HG03558 (cell line): ENCODE results near the gene RFC4.
A peak's percentile ranks its signal among the peaks of the same experiment; 100 is the strongest.

Source experiments
- ATAC-seq: cut with Tn5 transposase; IDR thresholded peaks from one replicate; pipeline ENCODE4 v1.9.1; 2021; ENCODE audit warnings: moderate number of reproducible peaks; ENCODE audit not compliant: unreplicated experiment; ENCODE audit errors: extremely low read depth

The RFC4 gene

DNA sequence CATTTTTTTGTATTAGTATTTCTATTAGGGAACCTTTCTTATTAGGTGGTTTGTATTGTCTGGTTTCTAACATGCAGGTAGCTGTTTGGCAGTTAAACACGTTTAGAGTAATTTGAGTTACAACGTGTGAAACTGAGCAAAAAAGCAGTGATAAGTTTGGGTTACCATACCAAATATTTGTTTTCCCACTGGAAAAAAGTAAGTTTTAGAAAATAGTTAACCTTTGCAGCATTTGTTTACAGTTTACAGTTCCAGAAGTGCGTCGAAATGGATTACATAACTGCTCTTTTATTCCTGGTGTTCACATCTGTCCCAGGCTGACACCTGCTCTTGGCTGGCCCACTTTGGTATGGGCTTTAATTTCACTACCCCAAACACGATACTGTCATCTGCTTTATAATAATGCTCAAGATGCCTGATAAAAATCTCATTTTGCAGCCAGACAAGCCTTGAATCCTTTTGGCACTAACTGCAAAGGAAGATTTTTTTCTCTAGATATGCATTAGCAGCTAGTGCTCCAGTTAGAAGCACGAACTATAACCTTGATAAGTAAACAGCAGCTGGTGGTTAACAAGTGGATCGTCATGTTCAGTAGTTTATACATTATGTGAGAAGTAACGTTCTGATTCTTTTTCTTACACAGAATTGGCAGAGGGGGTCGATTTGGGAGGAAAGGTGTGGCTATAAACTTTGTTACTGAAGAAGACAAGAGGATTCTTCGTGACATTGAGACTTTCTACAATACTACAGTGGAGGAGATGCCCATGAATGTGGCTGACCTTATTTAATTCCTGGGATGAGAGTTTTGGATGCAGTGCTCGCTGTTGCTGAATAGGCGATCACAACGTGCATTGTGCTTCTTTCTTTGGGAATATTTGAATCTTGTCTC lies 17.6 kb downstream of the RFC4 start:
- ATAC-seq, result no peak

DNA sequence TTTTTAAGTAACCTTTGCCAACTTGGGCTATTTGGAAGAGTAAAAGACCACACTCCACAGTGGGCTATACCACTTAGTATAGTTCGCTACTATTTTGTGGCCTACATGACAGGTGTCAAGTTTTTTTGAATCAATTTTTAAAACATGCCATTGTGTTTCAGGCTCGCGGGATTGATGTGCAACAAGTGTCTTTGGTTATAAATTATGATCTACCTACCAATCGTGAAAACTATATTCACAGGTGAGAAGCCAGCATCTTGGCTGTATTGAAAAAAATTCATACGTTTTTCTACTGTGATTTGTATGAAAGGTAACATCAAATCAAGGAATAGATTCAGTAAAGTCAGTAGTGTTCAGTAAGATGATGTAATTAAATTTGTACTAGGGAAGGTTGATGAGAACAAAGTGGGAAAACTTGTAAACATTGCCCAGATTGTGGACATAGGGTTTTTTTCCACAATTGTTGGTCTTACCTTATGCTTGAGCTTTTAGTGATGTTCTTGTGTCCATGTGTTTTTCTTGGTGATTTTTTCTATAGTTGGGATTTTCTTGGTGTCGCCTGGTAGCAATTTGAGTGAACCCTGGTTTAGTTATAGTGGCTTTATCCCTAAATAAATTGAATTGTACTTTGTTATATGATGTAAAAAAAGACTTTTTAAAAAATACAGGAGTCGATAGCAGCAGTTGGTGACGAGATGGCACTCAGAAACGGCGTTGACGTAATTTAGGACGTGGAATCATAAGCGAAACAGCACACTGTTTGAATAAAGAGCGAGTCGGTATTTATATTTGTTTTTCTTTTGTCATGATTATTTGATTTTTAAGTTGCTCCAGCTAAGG lies 18.4 kb downstream of the RFC4 start:
- no peak for ATAC-seq

- ATAC-seq, result no peak
Measured at GRCh38 chr3:186786922-186787321, 19.4 kb downstream of the RFC4 start.

- ATAC-seq, result no peak
Measured at GRCh38 chr3:186785495-186786018, 20.7 kb downstream of the RFC4 start.

GRCh38 chr3:186784820-186785494 lies 21.3 kb downstream of the RFC4 start:
- no peak for ATAC-seq

- ATAC-seq, result no peak
Measured at GRCh38 chr3:186783731-186784515, 22.4 kb downstream of the RFC4 start.

GRCh38 chr3:186783058-186783730 lies 23.1 kb downstream of the RFC4 start, which contains the start of gene EIF4A2:
EIF4A2 (plus strand) TSS chr3:186783577; CDS start chr3:186783611, 34 bp downstream.
- ATAC-seq, result no peak

GRCh38 chr3:186782542-186783057 lies 23.7 kb downstream of the RFC4 start:
- ATAC-seq, result no peak

DNA sequence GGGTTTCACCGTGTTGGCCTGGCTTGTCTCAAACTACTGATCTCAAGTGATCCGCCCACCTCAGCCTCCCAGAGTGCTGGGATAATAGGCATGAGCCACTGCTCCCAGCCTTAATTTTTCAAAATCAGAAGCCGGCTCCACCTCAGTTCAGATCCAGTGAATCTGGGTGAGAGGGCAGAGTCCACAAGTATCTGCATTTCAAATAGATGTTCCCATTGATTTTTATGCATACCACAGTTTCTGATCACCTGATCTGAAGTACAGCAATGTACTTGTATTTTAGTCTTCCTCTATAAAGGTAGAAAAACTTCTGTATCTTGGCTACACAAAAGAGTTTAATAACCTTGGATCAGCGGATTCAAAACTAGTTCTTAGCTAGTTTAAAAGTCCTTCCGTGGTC lies 27.1 kb downstream of the RFC4 start:
- no peak for ATAC-seq

DNA sequence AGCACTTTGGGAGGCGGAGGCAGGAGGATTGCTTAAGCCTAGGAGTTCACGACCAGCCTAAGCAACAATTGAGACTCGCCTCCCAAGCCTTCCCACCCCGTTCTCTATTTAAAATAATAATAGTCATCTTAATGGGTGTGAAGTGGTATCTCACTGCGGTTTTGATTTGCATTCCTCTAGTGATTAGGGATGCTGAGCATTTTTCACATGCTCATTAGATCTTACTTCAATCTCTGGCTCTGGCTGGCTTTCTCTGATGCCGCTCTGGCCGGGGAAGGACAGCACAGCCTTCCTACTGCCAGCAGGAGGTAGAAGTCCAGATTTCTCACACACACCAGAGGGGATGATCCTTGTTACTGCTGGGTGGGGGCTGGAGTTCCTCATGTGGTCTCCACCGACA lies 30.3 kb downstream of the RFC4 start:
- no peak for ATAC-seq

DNA sequence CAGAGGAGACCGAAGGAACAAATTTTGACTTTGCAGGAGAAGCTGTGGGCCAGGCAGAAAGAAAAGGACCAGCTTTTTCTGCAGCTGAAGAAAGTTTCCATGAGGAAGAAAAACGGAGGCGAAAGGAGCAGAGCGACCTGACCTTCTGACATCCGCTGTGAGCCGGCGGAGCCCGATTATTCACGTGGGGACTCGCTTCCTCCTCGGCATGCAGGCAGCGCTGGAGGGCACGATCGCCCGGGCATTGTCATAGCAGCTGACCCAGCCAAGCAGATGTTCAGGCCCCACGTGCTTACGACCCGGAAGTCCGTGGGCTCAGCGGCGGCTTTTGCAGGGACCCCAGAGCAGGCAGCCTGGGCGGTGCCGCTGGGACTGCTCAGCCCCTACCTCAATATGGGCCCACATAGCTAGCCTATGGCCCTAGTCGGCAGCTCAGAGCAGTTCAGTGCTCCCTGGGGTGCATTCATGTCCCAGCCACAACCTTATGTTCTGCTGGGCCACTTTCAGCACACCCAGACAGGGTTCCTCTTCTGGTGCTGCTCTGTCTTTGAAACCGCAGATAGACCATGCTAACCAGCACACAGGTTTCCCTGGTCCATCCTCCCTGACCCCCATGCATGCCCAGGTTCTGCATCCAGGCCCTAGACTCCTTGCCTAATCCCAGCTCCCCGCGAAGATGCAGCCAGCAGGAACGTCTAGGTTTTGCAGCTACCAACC lies 33.4 kb downstream of the RFC4 start:
- ATAC-seq, result peak; percentile 44

DNA sequence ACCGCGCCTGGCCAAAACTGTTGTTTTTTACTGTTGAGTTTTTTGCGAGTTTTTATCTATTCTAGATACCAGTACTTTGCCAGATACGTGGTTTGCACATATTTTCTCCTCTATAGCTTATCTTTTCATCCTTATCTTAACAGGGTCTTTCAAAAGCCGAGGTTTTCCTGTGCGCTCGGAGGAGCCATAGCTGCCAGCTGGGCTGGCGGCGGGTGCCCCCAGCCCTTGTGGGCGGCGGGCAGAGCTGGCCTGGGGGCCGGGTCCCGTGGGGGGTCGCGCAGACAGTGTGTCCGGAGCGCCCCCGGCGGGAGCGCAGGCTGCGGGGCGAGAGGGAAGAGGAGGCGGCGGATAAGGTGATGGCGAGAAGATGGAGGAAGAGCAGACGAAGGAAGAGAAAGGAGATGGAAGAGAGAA lies 34.0 kb downstream of the RFC4 start:
- ATAC-seq, result peak; percentile 8

DNA sequence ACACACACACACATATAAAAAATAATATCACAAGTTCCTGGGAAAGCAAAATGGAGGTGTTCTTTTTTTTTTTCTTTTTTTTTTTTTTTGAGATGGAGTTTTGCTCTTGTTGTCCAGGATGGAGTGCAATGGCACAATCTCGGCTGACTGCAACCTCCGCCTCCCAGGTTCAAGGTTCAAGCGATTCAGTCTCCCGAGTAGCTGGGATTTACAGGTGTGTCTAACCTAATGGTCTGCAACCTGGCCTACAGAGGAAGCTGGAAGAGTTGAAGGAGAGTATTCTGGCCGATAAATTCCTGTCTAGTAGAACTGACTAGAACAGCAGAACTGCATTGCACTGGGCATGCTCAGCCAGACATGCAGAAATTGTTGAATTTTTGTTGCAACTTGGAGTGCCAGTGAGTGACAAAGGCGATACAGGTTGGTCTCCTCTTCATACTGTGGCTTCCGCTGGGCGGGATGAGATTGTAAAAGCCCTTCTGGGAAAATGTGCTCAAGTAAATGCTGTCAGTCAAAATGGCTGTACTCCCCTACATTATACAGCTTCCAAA lies 45.3 kb downstream of the RFC4 start:
- ATAC-seq, result no peak

GRCh38 chr3:186760141-186760833 lies 46.0 kb downstream of the RFC4 start:
- ATAC-seq, result no peak

DNA sequence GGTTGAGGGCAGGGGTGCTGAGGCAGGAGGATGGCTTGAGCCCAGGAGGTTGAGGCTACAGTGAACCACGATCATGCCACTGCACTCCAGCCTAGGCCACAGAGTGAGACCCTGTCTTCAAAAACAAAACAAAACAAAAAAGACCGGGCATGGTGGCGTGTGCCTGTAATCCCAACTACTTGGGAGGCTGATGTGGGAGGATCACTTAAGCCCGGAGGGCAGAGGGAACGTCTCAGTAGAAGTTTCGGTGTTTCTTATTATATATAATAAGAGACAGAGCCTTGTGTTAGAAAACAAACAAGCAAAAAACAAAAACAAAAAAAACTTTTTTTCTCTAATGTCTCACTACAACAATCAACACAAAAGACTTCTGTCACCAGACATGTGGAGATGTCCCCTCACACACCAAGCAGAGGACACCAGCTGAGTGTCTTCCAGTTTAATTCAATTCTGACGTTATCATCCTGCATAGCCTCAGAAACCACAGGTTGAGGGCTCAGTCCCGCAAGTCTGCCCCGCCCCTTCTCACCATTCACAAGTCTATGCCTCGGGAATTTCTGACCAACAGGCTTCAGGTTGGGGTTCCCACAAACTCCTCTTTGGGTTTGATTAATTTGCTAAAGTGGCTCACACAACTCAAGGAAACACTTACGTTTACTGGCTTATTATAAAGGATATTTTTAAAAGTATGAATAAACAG lies 46.9 kb downstream of the RFC4 start:
- no peak for ATAC-seq

DNA sequence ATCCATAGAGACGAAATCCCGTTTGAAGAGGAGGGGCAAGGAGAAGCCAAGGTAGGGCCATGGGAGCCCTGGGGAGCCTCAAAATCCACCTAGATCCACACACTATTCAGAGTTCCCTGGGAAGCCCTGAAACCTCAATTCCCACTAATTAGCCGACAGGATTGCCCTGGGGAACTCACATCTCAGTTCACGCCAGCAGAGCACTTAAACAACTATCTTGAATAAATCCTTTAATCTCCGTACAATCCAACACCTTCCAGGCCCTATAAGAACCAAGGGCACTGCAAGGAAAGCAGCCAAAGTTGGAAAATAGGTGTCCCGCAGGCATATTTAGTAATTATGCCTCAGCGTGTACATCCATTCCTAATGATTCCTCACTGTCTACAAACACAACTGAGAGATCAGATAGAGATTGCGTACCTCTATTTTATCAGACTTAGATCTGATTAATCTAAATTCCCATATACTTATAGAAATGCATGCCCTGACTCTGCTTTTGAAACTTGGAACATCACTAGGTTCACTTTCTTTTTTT lies 48.5 kb downstream of the RFC4 start:
- ATAC-seq, result no peak

DNA sequence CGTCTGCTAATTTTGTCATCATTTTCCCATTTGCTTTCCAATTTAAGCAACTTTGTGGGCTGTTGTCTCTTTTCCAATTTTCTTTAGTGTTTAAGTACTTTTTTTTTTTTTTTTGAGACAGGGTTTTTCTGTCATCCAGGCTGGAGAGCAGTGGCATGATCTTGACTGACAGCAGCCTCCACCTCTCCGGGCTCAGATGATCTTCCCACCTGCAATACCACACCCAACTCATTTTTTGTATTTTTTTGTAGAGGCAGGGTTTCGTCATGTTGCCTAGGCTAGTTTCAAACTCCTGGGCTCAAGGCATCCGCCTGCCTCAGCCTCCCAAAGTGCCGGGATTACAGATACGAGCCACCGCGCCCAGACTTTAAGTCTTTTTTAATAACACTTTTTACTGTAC lies 49.1 kb downstream of the RFC4 start:
- ATAC-seq, result no peak
